Lower lobe of right lung (tissue), 2 donors: ENCODE measurements around the gene ZNF644. TPM values are rescaled to one million over a fixed set of nuclear protein-coding genes. Genes with fewer than 3 reads are reported as not detected.

Experiments
- ATAC-seq, 2 donors: fragments of 200-7000 bp; cut with Tn5 transposase; one replicate each; pipeline ENCODE4 v1.9.1; 2020 to 2022; ENCODE audit warnings: mild to moderate bottlenecking in 2 of 2, moderate library complexity in 2 of 2
- DNase-seq: peaks from one replicate; pipeline ENCODE4 v3.0.0-alpha.2; 2020
- H3K27ac ChIP-seq: fragments of 200-600 bp; one replicate; pipeline ENCODE4 v1.8.0; 2022
- H3K27me3 ChIP-seq: fragments of 200-600 bp; one replicate; pipeline ENCODE4 v1.8.0; 2022; ENCODE audit warnings: low read depth
- H3K36me3 ChIP-seq: fragments of 200-600 bp; one replicate; pipeline ENCODE4 v1.8.0; 2022; ENCODE audit warnings: mild to moderate bottlenecking
- H3K4me1 ChIP-seq: fragments of 200-600 bp; one replicate; pipeline ENCODE4 v1.8.0; 2022
- H3K4me3 ChIP-seq: fragments of 200-600 bp; one replicate; pipeline ENCODE4 v1.8.0; 2022; ENCODE audit warnings: mild to moderate bottlenecking
- H3K9me3 ChIP-seq: fragments of 200-600 bp; one replicate; pipeline ENCODE4 v1.8.0; 2022
- intact Hi-C: fragments of 100-400 bp; cut with DNase I; formaldehyde crosslinking; loops from one replicate; pipeline ENCODE4 v1.11.0; 2022
- total RNA-seq: library from RNA; stranded (reverse); fragmentation: NEBNext Ultra II Directional; extraction: Animal tissue kit (Norgen Biotek cat#: 25700); gene quantifications from one replicate; pipeline ENCODE4 v1.2.1, GENCODE V29; 2021
- TF ChIP-seq, protein P1 (sequence below): fragments of 200-600 bp; IDR thresholded peaks from one replicate; pipeline ENCODE4 v1.8.0; 2022; ENCODE audit warnings: antibody characterized with exemption, mild to moderate bottlenecking
- donor health status: DM: no; HTN: yes; CAD: no; lungs with severe emphysema.

ZNF644 gene
- total RNA-seq, 1 donor from 2014 or later: 54.7 TPM

DNA sequence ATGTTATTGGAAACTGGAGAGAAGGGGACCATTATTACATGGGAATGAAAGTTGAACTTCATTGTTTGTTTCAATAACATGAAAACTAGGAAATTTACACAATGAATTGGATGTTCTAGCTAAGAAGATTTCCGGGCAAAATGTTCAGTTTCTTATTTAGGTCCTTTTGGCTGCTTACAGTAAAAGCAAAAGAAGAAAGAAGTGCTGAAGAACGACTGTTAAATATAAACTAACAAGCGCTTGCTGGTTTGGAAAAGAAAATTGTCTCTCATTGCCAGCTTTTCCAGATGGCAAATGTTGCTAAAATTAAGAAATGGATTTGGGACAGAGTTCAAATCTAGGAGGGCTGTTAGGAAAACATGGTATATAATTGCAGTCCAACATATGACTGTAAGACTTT lies 139.6 kb downstream of the ZNF644 start:
- TF ChIP-seq, protein P1, sequence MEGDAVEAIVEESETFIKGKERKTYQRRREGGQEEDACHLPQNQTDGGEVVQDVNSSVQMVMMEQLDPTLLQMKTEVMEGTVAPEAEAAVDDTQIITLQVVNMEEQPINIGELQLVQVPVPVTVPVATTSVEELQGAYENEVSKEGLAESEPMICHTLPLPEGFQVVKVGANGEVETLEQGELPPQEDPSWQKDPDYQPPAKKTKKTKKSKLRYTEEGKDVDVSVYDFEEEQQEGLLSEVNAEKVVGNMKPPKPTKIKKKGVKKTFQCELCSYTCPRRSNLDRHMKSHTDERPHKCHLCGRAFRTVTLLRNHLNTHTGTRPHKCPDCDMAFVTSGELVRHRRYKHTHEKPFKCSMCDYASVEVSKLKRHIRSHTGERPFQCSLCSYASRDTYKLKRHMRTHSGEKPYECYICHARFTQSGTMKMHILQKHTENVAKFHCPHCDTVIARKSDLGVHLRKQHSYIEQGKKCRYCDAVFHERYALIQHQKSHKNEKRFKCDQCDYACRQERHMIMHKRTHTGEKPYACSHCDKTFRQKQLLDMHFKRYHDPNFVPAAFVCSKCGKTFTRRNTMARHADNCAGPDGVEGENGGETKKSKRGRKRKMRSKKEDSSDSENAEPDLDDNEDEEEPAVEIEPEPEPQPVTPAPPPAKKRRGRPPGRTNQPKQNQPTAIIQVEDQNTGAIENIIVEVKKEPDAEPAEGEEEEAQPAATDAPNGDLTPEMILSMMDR: no peak
- no peak for DNase-seq
- intact Hi-C loops: no loop called here
- Histone ChIP-seq H3K9me3 (peaks cover 22% of the 10 kb centered on the region), H3K4me3 (no peak overlapping the region), H3K27ac (no peak overlapping the region), H3K4me1 (no peaks in the 10 kb centered on the region), H3K27me3 (no peaks in the 10 kb centered on the region), H3K36me3 (no peaks in the 10 kb centered on the region)
- no peak for ATAC-seq

DNA sequence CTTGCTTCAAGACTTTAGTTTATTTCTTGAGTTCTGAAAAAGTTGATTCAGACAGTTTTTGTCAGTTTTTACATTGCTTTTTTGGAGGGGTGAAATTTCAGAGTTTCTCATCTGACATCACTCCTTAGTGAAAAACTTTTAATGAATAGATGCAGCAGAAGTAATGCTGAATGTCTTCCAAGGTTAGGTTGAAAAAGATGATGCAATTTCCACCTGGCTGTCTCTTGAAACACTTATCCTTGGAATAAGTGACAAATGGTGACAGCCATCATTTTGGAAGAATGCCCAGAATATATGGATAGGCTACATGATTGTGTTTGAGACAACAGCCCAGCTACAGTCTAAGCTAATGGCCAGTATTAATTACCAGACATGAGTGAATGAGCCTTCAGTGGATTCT lies 140.8 kb downstream of the ZNF644 start:
- DNase-seq (no peak), ATAC-seq (no peak)
- Histone ChIP-seq H3K27me3 (no peaks in the 10 kb centered on the region), H3K36me3 (no peaks in the 10 kb centered on the region), H3K4me3 (no peak overlapping the region), H3K27ac (no peak overlapping the region), H3K9me3 (peaks cover 22% of the 10 kb centered on the region), H3K4me1 (no peaks in the 10 kb centered on the region)
- intact Hi-C loops: no loop called here
- TF ChIP-seq, protein P1: no peak

DNA sequence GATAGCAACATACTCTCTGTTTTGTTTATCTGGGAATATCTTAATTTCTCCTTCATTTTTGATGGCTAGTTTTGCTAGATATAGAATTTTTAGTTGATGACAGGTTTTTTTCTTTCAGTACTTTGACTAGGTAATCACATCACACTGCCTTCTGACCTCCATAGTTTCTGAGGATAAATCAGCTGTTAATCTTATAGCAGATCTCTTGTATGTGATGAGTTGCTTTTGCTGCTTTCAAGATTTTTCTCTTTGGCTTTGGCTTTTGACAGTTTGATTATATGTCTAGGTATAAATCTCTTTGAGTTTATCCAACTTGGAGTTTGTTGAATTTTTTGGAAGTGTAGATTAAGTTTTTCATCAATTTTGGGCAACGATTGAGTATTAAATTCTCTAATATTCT lies 142.6 kb downstream of the ZNF644 start:
- TF ChIP-seq, protein P1: no peak
- ATAC-seq (no peak), DNase-seq (no peak)
- Histone ChIP-seq H3K27me3 (no peaks in the 10 kb centered on the region), H3K4me1 (no peaks in the 10 kb centered on the region), H3K4me3 (no peak overlapping the region), H3K27ac (no peak overlapping the region), H3K9me3 (peaks cover 22% of the 10 kb centered on the region), H3K36me3 (no peaks in the 10 kb centered on the region)
- intact Hi-C loops: no loop called here

DNA sequence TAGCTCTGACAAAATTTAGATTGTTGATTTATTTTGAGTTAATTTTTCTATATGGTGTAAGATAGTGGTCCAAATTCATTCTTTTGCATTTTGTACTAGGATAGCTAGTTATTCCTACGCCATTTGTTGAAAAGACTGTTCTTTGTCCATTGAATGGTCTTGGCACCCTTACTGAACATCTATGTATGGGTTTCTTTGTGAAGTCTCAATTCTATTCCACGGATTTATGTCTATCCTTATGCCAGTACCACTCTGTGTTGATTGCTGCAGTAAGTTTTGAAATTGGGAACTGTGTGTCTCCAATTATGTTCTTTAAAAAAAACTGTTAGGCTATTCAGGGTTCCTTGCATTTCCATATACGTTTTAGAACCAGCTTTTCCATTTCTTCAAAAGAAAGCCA lies 145.7 kb downstream of the ZNF644 start:
- TF ChIP-seq, protein P1: no peak
- no peak overlapping the region for H3K27ac ChIP-seq
- no peaks in the 10 kb centered on the region for H3K4me1 ChIP-seq
- H3K36me3 ChIP-seq: no peaks in the 10 kb centered on the region
- H3K27me3 ChIP-seq: no peaks in the 10 kb centered on the region
- ATAC-seq (no peak), DNase-seq (no peak)
- peaks cover 22% of the 10 kb centered on the region for H3K9me3 ChIP-seq
- H3K4me3 ChIP-seq: no peak overlapping the region
- intact Hi-C loops: no loop called here
